Measurements from ENCODE around the gene SPART. TPM values are rescaled to one million over a fixed set of nuclear protein-coding genes. Genes with fewer than 3 reads are reported as not detected.
"Not testable (repeated sequence)": the region's sequence is repeated elsewhere in the genome, so short reads cannot be mapped to it uniquely, and the experiment has no call there.

The SPART gene
- total RNA-seq, 4 donors from 2014 or later: 95.1 to 157 (median 122) TPM

DNA sequence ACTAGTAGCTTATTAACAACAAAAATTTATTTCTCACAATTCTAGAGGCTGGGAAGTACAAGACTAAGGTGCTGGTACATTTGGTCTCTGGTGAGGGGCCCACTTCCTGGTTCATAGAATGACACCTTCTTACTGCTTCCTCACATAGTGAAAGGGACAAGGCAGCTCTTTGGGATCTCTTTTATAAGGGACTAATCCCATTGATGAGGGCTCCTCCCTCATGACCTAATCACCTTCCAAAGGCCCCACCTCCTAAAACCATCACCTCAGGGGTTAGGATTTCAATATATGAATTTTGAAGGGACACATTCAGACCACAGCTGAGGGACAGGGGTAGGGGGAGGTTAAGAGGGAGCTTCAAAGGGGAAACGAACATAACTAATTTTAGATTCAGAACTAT lies 20.3 kb downstream of the SPART start:
- Histone ChIP-seq H3K27me3 (no peaks in the 10 kb centered on the region), H3K4me1 (peaks cover 0 to 16% (median 8%) of the 10 kb centered on the region in 4 donors), H3K4me3 (no peak overlapping the region), H3K9me3 (no peaks in the 10 kb centered on the region), H3K27ac (replicated peaks in 1 of 4) (no peak overlapping the region), H3K36me3 (peaks cover 57 to 91% (median 78%) of the 10 kb centered on the region in 4 donors)
- WGBS: 92% methylated on average over 1 of the region's 1 CpG
- intact Hi-C loops (cut with DNase I): no loop called here
- DNase-seq (ENCODE audit: extremely low spot score): no peak
- TF ChIP-seq POLR2AphosphoS5 (IDR thresholded peaks at IDR 0.05) (no peak), EP300 (IDR thresholded peaks at IDR 0.05) (no peak), POLR2A (IDR thresholded peaks at IDR 0.05; ENCODE audit: low read depth) (no peak)
- TF ChIP-seq, protein P1, sequence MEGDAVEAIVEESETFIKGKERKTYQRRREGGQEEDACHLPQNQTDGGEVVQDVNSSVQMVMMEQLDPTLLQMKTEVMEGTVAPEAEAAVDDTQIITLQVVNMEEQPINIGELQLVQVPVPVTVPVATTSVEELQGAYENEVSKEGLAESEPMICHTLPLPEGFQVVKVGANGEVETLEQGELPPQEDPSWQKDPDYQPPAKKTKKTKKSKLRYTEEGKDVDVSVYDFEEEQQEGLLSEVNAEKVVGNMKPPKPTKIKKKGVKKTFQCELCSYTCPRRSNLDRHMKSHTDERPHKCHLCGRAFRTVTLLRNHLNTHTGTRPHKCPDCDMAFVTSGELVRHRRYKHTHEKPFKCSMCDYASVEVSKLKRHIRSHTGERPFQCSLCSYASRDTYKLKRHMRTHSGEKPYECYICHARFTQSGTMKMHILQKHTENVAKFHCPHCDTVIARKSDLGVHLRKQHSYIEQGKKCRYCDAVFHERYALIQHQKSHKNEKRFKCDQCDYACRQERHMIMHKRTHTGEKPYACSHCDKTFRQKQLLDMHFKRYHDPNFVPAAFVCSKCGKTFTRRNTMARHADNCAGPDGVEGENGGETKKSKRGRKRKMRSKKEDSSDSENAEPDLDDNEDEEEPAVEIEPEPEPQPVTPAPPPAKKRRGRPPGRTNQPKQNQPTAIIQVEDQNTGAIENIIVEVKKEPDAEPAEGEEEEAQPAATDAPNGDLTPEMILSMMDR (IDR thresholded peaks at IDR 0.05): no peak

DNA sequence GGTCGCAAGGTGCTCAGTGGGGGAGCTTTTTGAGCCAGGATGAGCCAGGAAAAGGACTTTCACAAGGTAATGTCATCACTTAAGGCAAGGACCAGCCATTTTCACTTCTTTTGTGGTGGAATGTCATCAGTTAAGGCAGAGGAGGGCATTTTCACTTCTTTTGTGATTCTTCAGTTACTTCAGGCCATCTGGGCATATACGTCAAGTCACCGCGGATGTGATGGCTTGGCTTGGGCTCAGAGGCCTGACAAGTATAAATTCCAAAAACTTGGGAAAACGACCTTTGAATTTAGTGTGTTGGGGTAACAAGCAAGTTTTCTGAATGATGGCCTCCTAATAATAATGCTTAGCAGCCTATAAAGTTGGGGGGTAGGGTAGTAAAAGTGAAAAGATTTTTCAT lies 21.3 kb downstream of the SPART start:
- 87% methylated on average over 5 of the region's 5 CpGs for WGBS
- DNase-seq (ENCODE audit: extremely low spot score); H3K4me1 ChIP-seq; intact Hi-C loops (cut with DNase I); H3K9me3 ChIP-seq; H3K27ac ChIP-seq (replicated peaks in 1 of 4); H3K4me3 ChIP-seq; H3K27me3 ChIP-seq: not testable (repeated sequence)
- peaks cover 56 to 84% (median 74%) of the 10 kb centered on the region in 4 donors for H3K36me3 ChIP-seq

DNA sequence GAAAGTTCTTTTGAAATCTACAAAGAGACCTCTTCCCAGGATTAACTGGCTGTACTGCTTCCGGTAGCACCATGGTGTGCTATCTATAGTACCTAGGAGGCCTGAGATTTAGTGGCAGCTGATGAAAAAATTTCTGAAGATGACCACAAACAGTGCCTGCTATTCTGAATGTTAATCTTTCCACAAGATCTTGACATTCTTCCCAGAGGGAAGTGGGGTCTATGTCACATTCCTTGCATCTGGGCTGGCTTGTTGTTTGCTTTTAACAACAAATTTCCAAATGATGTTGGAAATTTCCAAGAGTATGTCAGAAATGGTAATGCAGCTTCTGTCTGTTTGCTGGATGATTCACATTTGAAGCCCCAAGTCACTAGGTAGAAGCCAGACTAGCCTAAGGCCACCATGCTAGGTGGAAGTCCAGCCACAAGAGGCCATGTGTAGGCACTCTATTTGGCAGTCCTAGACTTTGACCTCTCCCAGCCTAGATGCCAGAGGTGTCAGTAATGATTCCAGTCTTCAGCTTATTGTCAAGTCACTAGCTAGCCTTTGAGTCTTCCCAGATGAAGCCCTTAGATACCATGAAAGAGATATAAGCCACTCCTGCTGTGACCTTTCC lies 22.1 kb downstream of the SPART start:
- WGBS: 90% methylated on average over 1 of the region's 1 CpG
- DNase-seq (ENCODE audit: extremely low spot score): no peak
- TF ChIP-seq, protein P1 (IDR thresholded peaks at IDR 0.05): no peak
- TF ChIP-seq POLR2A (IDR thresholded peaks at IDR 0.05; ENCODE audit: low read depth): no peak
- TF ChIP-seq POLR2AphosphoS5 (IDR thresholded peaks at IDR 0.05): no peak
- TF ChIP-seq EP300 (IDR thresholded peaks at IDR 0.05): no peak
- Histone ChIP-seq H3K36me3 (peaks cover 49 to 79% (median 71%) of the 10 kb centered on the region in 4 donors), H3K4me1 (no peaks in the 10 kb centered on the region), H3K4me3 (no peak overlapping the region), H3K27me3 (no peaks in the 10 kb centered on the region), H3K27ac (replicated peaks in 1 of 4) (no peak overlapping the region), H3K9me3 (no peaks in the 10 kb centered on the region)
- intact Hi-C loops (cut with DNase I): no loop called here

DNA sequence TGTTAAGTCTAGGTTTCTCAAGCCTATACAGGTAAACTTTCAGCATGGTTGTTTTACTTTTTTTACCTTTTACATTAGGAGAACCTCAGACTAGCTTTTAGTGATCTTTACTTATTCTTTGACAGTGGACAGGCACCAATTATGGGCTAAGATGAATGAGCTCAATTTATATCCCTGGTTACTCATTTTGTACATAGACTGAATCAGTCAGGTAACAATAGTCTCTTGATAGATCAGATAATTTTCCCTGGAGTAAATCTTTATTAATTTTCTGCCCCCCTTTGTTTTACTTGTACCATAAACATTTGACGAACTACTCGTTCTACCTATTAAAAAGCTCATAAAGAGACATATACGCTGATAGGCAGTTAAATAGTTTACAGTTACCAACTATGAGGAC lies 22.8 kb downstream of the SPART start:
- no peak for DNase-seq (ENCODE audit: extremely low spot score)
- no peak for TF ChIP-seq EP300 (IDR thresholded peaks at IDR 0.05)
- TF ChIP-seq, protein P1 (IDR thresholded peaks at IDR 0.05): no peak
- TF ChIP-seq POLR2A (IDR thresholded peaks at IDR 0.05; ENCODE audit: low read depth): no peak
- no peak for TF ChIP-seq POLR2AphosphoS5 (IDR thresholded peaks at IDR 0.05)
- Histone ChIP-seq H3K4me1 (no peaks in the 10 kb centered on the region), H3K27ac (replicated peaks in 1 of 4) (no peak overlapping the region), H3K4me3 (no peak overlapping the region), H3K9me3 (no peaks in the 10 kb centered on the region), H3K36me3 (peaks cover 45 to 73% (median 65%) of the 10 kb centered on the region in 4 donors), H3K27me3 (no peaks in the 10 kb centered on the region)
- intact Hi-C loops (cut with DNase I): no loop called here
- WGBS: 92% methylated on average over 3 of the region's 3 CpGs

DNA sequence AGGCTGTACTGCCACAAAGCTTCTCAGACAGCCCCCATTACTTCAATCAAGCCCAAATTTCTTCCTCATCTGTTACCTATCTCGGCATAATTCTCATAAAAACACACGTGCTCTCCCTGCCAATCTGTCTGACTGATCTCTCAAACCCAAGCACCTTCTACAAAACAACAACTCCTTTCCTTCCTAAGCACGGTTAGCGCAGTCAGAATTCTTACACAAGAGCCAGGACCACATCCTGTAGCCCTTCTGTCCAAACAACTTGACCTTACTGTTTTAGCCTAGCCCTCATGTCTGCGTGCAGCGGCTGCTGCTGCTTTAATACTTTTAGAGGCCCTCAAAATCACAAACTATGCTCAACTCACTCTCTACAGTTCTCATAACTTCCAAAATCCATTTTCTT lies 26.4 kb downstream of the SPART start:
- peaks cover 25 to 44% (median 36%) of the 10 kb centered on the region in 4 donors for H3K36me3 ChIP-seq
- H3K4me1 ChIP-seq; DNase-seq (ENCODE audit: extremely low spot score); intact Hi-C loops (cut with DNase I); H3K4me3 ChIP-seq; H3K27ac ChIP-seq (replicated peaks in 1 of 4); H3K27me3 ChIP-seq; H3K9me3 ChIP-seq: not testable (repeated sequence)
- 80% methylated on average over 6 of the region's 6 CpGs for WGBS
